GM19193 (cell line): ENCODE results near the gene SMCO1.

ENCODE experiments used
- POLR2A ChIP-seq: IDR thresholded peaks from 4 replicates; pipeline ENCODE4 v1.6.1; 2011; ENCODE audit not compliant: insufficient read depth, insufficient read length; ENCODE audit errors: extremely low read depth

Gene SMCO1

DNA sequence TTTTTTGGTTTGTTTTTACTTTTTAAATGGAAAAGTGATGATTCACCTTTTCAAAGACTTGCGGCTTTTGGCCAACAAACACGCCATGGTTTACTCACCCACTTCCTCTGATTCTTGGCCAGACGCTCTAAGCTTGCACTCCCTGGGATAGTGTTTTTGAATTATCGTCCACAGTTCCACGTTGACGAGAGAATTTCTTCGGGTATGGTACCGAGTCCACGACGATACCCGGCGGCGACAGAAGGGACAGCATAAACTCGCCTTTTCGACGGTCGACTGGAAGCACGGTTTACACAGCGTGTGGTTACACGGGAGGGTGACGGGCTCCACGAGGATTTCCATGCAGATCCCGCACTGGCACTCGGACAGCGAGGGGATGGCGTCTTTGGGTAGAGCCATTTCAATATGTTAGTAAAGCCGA is 12.4 kb downstream of the SMCO1 start:
- no peak for TF ChIP-seq POLR2A

DNA sequence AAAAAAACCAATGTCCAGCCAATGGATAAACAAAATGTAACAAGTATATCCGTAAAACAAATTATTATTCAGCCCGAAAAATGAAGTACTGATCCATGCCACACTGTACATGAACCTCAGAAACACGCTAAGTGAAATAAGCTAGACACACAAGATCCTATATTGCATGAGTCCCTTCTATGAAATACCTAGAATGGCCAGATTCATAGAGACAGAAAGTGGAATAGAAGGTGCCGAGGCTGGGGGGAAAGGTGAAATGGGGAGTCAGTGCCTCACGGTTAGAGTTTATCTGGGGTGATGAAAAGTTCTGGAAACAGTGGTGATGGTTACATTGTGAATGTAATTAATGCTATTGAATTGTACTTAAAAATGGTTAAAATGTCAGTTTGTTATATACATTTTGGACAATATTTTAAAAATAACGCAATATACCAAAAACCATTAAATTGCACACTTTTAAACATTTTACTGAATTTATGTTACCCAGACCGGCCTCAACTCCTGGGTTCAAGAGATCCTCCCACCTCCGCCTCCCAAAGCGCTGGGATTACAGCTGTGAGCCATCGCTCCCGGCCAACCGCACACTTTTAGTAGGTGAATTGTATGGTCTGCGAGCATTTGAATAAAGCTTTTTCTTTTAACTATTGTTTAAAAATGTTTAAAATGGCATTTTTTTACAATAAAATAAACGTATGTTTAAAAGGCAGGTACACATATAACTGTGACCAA is 13.7 kb downstream of the SMCO1 start:
- no peak for TF ChIP-seq POLR2A

DNA sequence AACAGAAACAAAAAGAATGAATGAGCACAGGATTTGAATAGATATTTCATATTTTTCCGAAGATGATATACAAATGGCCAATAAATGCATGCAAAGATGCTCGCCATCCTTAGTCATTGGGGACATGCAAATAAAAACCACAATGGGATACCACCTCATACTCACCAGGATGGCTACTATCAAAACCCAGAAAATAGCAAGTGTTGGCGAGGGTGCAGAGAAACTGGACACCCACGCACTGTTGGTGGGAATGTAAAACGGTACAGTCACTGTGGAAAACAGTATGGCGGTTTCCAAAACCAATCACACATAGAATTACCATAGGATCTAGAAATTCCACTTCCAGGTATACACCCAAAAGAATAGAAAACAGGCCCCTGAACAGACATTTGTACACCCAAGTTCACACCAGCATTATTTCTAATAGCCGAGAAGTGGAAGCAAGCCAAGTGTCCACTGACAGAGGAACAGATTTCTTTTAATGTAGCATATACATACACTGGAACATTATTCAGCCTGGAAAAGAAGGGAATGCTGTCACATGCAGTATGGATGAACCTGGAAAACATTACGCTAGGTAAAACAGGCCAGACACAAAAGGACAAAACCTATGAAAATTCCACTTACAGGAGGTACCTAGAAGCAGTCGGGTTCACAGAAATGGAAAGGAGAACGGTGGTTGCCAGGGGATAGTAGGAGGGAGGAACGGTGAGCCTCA is 15.2 kb downstream of the SMCO1 start:
- no peak for TF ChIP-seq POLR2A

DNA sequence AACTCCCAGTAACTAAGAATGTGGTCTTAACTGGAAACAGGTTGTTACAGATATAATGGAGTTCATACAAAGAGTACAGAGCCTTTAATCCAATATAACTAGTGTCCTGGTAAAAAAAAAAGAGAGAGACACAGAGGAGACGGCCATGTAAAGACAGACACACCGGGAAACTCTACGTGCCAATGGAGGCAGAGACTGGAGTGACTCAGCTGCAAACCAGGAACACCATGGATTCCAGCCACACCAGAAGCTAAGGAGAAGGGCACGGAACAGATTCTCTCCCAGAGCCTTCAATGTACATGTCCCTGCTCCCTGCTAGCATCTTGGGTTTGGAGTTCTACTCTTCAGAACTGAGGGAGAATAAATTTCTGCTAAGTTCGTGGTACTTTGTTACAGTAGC is 16.1 kb downstream of the SMCO1 start:
- no peak for TF ChIP-seq POLR2A

DNA sequence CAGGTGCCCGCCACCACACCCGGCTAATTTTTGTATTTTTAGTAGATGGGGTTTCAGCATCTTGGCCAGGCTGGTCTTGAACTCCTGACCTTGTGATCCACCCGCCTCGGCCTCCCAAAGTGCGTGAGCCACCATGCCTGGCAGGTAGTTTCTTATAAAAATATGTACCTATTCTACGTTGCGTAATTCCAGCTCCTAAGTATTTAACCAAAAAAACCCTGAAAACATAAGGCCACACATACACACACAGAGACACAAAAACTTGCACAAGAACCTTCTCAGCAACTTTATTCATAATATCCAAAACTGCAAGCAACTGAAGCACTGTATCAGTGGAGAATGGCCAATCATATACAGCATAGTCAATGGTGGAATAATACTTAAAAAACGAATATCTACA is 16.8 kb downstream of the SMCO1 start:
- no peak for TF ChIP-seq POLR2A

DNA sequence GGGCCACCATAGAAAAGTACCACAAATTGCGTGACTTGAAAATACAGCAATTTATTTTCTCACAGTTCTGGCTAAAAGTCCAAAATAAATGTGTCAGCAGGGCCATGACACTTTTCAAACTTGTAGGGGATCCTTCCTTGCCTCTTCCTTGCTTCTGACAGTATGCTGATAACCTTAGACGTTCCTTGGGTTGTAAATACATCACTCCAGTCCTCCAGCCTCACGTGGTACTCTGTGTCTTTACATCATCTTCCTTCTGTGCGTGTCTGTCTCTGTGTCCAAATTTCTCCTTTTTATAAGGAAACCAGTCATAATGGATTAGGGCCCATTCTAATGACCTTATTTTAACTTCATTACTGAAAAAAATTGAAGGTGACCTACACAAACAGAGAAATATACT is 19.0 kb downstream of the SMCO1 start:
- no peak for TF ChIP-seq POLR2A

DNA sequence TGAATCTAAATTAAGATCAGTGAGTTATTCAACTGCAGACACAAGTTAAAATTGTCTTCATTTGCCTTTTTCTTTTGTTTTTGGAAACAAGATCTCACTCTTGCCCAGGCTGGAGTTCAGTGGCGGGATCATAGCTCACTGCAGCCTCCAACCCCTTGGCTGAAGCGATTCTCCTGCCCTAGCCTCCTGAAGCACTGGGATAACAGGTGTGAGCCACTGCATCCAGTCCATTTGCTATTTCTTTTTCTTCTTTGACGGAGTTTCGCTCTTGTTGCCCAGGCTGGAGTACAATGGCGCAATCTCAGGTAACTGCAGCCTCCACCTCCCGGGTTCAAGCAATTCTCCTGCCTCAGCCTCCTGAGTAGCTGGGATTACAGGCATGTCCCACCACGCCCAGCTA is 21.9 kb downstream of the SMCO1 start:
- no peak for TF ChIP-seq POLR2A

DNA sequence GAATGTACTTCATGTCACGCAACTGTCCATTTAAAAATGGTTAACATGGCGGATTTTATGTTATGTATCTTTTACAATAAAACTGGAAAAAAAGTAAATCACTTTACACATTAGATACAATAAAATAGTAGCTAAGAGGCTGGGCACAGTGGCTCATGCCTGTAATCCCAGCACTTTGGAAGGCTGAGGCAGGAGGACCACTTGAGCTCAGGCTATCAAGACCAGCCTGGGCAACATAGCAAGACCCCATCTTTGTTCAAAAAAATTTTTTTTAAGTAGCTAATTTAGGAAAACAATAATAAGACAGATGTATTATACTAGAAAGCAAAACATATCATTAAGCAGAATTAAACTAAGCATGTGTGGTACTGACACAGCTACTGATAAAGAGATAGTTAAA is 23.1 kb downstream of the SMCO1 start:
- no peak for TF ChIP-seq POLR2A

DNA sequence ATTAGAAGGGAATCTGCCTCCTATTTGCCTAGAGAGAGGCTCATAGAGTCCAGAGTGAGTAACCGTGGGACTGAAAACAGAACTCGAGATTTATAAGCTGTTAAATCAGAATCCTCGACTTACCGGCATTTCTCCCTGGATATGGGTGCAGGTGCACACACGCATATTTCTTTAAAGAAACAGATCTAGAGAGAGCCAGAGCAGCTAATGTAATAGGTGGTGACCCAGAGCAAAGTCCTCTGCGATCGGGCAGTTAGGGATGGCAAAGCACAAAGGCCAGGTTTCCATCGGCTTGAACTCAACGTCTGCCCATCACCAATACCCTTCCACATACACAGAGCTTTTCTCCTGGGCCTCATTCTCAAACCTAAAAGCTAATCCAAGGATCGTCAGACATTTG is 25.4 kb downstream of the SMCO1 start:
- TF ChIP-seq POLR2A, result no peak

DNA sequence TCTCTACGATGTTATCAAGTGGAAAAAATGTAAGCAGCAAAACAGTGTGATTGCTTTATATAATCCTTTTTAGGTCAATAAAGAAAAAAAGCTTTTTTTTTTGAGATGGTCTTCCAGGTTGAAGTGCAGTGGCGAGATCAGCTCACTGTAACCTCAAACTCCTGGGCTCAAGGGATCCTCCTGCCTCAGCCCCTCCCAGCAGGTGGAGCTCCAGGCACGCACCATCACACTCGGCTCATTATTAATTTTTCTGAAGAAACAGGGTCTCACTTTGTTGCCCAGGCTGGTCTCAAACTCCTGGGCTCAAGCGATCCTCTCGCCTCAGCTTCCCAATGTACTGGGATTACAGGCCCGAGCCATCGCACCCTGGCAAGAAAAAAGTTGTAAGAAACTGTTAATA is 28.9 kb downstream of the SMCO1 start:
- no peak for TF ChIP-seq POLR2A

DNA sequence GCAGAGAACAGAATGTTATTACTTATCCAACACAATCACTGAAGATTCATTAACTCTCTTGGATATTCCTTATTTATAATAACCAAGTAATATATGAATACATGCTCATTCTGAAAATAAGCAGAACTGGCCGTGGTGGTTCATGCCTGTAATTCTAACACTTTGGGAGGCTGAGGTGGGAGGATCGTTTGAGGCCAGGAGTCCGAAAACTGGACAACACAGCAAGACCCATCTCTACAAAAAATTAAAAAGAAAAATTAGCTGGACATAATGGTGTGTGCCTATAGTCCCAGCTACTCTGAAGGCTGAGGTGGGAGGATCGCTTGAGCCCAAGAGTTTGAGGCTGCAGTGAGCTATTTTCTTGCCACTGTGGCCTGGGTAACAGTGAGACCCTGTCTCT is 37.5 kb downstream of the SMCO1 start:
- TF ChIP-seq POLR2A, result no peak

DNA sequence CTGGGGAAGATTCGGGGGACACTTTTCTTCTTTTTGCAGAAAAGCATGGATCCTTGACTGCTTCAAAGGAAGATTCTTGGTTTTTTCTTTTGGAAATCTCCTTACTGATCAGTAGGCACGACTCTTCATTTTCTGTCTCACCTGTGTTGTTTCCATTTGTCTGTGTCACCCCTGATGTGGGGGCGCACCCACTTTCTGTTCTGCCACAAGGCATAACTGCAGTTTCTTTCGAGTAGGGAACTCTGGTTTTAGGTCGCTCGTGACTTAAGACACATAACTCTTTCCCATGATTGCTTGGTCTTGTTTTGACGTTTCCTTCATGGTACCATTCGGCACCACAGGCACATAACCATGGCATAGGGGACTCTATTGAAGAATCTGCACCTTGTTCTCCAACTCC is 42.9 kb downstream of the SMCO1 start:
- no peak for TF ChIP-seq POLR2A

DNA sequence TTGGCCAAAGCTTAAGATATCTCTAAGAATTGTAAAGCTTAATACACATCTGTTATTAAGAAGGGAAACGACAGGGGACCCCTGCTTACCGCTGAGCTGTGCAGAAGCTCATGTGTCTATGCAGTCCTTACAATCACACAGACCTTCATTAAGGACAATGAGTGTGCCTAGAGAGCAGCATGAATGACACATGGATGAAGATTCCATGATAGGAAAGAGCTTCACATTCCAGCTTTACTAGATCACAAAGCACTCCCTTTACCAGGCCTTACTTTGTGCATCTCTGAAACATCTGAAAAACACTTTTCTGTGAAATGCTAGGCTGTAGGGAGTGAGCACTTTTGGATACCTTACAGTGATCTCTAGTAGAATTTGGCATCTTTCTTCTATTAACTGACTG is 43.6 kb downstream of the SMCO1 start:
- TF ChIP-seq POLR2A, result no peak

DNA sequence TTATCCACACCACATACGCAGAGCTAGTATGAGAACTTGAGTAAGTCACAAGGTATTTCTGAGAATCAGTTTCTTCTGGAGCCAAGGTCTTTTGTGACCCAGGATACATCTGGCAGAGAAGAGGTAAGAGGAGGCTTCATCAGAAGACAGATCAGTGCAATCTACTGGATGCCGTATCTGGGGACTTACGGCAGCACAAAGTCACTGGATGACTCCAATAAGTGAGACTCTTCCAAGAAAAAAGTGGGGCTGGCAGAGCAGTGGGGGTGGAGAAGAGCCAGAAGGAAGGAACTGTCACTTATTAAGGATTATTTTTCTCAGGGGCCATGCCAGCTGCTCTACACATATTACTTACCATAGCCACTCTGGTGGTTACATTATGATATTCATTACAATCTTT is 51.3 kb downstream of the SMCO1 start:
- TF ChIP-seq POLR2A, result no peak

DNA sequence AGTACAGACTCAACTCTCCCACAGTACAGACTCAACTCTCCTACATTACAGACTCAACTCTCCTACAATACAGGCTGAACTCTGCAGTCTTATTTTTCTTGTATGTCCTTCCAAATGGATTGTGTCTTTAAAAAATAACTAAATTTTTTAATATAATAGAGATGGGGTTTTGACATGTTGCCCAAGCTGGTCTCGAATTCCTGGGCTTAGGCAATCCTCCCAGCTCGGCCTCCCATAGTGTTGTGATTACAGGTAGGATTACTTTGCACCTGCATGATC is 51.7 kb downstream of the SMCO1 start:
- no peak for TF ChIP-seq POLR2A

DNA sequence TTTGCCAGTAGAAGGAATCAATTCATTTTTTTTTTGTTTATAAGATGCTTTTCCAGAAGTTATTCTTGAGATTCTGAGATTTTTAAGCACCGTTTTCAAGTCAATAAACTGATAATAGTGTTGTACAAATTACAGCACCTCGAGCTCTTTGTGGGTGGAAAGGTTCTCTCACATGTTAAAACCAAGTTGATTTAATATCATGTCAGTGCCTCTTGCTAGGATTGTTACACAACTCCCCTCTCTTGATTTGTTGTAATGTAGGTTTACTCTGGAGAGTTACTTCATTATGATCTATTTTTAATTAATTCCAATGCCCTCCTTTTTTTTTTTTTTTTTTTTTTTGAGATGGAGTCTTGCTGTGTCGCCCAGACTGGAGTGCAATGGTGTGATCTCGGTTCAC is 57.1 kb downstream of the SMCO1 start:
- TF ChIP-seq POLR2A, result no peak
